Ishikawa (cell line): ENCODE data around the gene BEND5.

ENCODE experiments used
- CEBPB ChIP-seq: IDR thresholded peaks from 2 replicates; pipeline ENCODE4 v1.6.1; 2012
- CREB1 ChIP-seq: IDR thresholded peaks from 2 replicates; pipeline ENCODE4 v1.6.1; 2012; ENCODE audit warnings: low read depth
- EGR1 ChIP-seq: IDR thresholded peaks from 2 replicates; pipeline ENCODE4 v1.6.1; 2012
- EP300 ChIP-seq: IDR thresholded peaks from 2 replicates; pipeline ENCODE4 v1.6.1; 2012; ENCODE audit warnings: borderline replicate concordance
- FOXM1 ChIP-seq: IDR thresholded peaks from 2 replicates; pipeline ENCODE4 v1.6.1; 2012; ENCODE audit warnings: low read depth, borderline replicate concordance
- MAX ChIP-seq: IDR thresholded peaks from 2 replicates; pipeline ENCODE4 v1.6.1; 2012
- NFIC ChIP-seq: IDR thresholded peaks from 2 replicates; pipeline ENCODE4 v1.6.1; 2012
- RAD21 ChIP-seq: IDR thresholded peaks from 2 replicates; pipeline ENCODE4 v1.6.1; 2012; ENCODE audit warnings: low read depth
- TAF1 ChIP-seq: IDR thresholded peaks from 2 replicates; pipeline ENCODE4 v1.6.1; 2012; ENCODE audit warnings: low read depth, mild to moderate bottlenecking
- TCF12 ChIP-seq: IDR thresholded peaks from 2 replicates; pipeline ENCODE4 v1.6.1; 2012; ENCODE audit warnings: low read depth
- TEAD4 ChIP-seq: IDR thresholded peaks from 2 replicates; pipeline ENCODE4 v1.6.1; 2012
- YY1 ChIP-seq: IDR thresholded peaks from 2 replicates; pipeline ENCODE4 v1.6.1; 2012; ENCODE audit warnings: low read depth
- ZBTB7A ChIP-seq: IDR thresholded peaks from 2 replicates; pipeline ENCODE4 v1.6.1; 2012; ENCODE audit warnings: low read depth
- TF ChIP-seq, protein P1 (sequence below): IDR thresholded peaks from 2 replicates; pipeline ENCODE4 v1.6.1; 2012
- TF ChIP-seq, protein P2 (sequence below): IDR thresholded peaks from 2 replicates; pipeline ENCODE4 v1.6.1; 2012; ENCODE audit warnings: low read depth, mild to moderate bottlenecking

The BEND5 gene

GRCh38 chr1:48794816-48795215 lies 18.1 kb upstream of the BEND5 start:
- TF ChIP-seq CEBPB: no peak
- TF ChIP-seq TAF1: no peak
- no peak for TF ChIP-seq FOXM1
- no peak for TF ChIP-seq YY1

GRCh38 chr1:48793863-48794262 lies 17.2 kb upstream of the BEND5 start:
- TF ChIP-seq RAD21 (no peak), CEBPB (no peak), TEAD4 (no peak), CREB1 (no peak), ZBTB7A (no peak), EGR1 (no peak), EP300 (no peak), TCF12 (no peak), FOXM1 (no peak), MAX (no peak), NFIC (no peak), TAF1 (no peak), YY1 (no peak)
- TF ChIP-seq, protein P1, sequence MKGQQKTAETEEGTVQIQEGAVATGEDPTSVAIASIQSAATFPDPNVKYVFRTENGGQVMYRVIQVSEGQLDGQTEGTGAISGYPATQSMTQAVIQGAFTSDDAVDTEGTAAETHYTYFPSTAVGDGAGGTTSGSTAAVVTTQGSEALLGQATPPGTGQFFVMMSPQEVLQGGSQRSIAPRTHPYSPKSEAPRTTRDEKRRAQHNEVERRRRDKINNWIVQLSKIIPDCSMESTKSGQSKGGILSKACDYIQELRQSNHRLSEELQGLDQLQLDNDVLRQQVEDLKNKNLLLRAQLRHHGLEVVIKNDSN: no peak
- TF ChIP-seq, protein P2, sequence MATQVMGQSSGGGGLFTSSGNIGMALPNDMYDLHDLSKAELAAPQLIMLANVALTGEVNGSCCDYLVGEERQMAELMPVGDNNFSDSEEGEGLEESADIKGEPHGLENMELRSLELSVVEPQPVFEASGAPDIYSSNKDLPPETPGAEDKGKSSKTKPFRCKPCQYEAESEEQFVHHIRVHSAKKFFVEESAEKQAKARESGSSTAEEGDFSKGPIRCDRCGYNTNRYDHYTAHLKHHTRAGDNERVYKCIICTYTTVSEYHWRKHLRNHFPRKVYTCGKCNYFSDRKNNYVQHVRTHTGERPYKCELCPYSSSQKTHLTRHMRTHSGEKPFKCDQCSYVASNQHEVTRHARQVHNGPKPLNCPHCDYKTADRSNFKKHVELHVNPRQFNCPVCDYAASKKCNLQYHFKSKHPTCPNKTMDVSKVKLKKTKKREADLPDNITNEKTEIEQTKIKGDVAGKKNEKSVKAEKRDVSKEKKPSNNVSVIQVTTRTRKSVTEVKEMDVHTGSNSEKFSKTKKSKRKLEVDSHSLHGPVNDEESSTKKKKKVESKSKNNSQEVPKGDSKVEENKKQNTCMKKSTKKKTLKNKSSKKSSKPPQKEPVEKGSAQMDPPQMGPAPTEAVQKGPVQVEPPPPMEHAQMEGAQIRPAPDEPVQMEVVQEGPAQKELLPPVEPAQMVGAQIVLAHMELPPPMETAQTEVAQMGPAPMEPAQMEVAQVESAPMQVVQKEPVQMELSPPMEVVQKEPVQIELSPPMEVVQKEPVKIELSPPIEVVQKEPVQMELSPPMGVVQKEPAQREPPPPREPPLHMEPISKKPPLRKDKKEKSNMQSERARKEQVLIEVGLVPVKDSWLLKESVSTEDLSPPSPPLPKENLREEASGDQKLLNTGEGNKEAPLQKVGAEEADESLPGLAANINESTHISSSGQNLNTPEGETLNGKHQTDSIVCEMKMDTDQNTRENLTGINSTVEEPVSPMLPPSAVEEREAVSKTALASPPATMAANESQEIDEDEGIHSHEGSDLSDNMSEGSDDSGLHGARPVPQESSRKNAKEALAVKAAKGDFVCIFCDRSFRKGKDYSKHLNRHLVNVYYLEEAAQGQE: no peak

DNA sequence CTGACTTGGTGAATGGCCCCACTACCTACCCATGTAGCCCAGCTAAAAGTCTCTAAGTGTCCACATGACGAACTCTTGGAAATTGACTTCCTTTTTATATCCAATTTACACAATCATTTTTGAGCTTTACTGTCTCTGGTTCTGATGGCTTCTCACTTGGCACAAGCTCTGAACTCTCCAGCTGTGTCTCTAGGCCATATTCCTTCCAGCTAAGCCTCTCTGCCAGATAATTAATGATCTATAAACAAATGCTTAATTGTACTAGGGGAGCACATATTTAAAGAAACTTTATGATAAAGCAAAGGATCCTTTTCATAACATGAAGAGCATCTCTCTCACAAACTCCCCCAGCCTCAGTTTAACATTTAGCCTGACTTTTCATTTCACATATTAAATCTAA lies 16.3 kb upstream of the BEND5 start:
- TF ChIP-seq, protein P1: no peak
- TF ChIP-seq NFIC (no peak), CEBPB (no peak)

GRCh38 chr1:48790397-48790796 lies 13.7 kb upstream of the BEND5 start:
- TF ChIP-seq YY1 (no peak), ZBTB7A (no peak), FOXM1 (no peak)

GRCh38 chr1:48789903-48790302 lies 13.2 kb upstream of the BEND5 start:
- TF ChIP-seq RAD21 (no peak), TEAD4 (no peak)
- TF ChIP-seq, protein P2: no peak

- TF ChIP-seq, protein P2: no peak
- TF ChIP-seq MAX: no peak
Observed at GRCh38 chr1:48785869-48786268, 9.2 kb upstream of the BEND5 start.
